GM18511 (cell line): ENCODE results near the gene FN1.

Experiments
- ATAC-seq: cut with Tn5 transposase; IDR thresholded peaks from one replicate; pipeline ENCODE4 v1.9.1; 2021; ENCODE audit warnings: mild to moderate bottlenecking, moderate library complexity; ENCODE audit not compliant: unreplicated experiment

The FN1 gene

GRCh38 chr2:215390550-215390913 is 45.3 kb downstream of the FN1 start:
- no peak for ATAC-seq

- ATAC-seq = no peak
Observed at GRCh38 chr2:215388002-215388728, 47.7 kb downstream of the FN1 start.

GRCh38 chr2:215386566-215386965 is 49.3 kb downstream of the FN1 start:
- ATAC-seq = no peak

GRCh38 chr2:215384710-215385109 is 51.2 kb downstream of the FN1 start:
- ATAC-seq = no peak

GRCh38 chr2:215383652-215384279 is 52.1 kb downstream of the FN1 start:
- no peak for ATAC-seq

DNA sequence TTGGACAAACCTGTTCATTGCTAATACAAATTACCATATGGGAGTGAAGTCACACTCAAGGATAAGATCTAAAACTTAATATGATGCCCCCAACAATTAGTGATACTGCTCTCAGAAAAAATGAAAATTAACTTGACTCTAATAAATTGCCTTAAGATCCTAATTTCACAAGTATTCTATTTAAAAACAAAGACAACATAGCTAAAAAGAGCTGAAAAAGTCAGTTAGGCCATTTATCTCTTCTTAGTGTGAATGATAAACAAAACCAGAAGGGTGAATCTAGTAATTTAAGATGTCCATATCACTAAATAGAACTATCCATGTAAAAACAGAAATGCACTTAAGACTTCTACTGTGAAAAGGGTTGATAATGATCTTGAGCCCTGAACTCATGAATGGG is 53.4 kb downstream of the FN1 start:
- ATAC-seq = no peak

DNA sequence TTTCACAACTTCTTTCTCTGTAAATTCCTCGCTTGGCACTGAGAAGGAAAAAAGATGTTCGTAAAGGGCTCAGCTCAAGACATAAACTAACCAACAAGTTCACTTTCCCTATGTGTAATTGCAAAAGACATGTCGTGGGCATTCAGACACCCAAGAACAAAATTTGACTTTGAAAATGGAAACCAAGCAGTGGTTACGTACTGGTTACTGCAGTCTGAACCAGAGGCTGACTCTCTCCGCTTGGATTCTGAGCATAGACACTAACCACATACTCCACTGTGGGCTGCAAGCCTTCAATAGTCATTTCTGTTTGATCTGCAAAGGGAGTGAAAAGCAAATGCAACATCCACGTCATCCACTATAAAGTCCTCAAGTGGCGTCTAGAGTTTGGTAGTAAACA is 53.9 kb downstream of the FN1 start:
- no peak for ATAC-seq

DNA sequence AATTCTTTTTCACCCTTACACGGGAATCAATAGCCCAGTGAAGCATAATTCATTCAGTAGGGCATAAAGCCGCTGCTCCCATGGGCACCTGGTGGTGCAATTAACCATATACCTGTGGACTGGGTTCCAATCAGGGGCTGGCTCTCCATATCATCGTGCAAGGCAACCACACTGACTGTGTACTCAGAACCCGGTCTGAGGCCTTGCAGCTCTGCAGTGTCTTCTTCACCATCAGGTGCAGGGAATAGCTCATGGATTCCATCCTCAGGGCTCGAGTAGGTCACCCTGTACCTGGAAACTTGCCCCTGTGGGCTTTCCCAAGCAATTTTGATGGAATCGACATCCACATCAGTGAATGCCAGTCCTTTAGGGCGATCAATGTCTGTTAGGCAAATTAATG is 55.2 kb downstream of the FN1 start:
- no peak for ATAC-seq

- no peak for ATAC-seq
Observed at GRCh38 chr2:215379948-215380347, 55.9 kb downstream of the FN1 start.

- ATAC-seq = no peak
Observed at GRCh38 chr2:215379039-215379438, 56.8 kb downstream of the FN1 start.

DNA sequence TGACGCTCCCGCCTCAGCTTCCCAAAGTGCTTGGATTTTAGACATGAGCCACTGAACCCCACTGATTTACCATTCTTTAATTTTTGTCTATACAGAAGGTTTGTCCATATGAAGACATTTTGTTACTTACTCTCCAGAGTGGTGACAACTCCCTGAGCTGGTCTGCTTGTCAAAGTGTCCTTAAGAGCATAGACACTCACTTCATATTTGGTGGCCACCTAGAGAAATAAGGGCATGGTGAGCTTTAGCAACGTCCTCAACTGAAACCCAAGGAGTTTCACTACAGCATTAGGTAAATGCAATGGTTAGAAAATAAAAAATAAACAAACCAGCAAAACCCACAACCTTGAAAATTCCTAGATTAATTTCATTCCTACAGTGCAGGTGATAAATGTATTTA is 57.8 kb downstream of the FN1 start:
- ATAC-seq = no peak

GRCh38 chr2:215377283-215377682 is 58.6 kb downstream of the FN1 start:
- ATAC-seq = no peak

GRCh38 chr2:215376103-215376780 is 59.6 kb downstream of the FN1 start:
- ATAC-seq = no peak

DNA sequence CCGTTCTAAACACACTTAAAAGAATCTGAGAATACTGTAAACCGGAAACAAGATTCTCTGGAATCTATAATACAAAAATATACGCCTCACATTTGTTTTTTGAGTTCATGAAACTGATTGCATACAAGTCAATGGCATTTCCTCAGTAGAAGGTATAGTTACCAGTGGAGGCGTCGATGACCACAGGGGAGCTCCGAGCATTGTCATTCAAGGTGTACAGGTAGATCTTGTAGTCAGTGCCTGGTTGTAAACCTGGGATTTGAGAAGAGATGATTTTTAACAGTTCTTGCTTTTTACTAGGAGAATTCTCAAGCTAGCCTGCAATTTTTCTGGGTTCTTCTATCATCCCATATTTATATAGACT is 60.4 kb downstream of the FN1 start:
- no peak for ATAC-seq

GRCh38 chr2:215374642-215375466 is 61.0 kb downstream of the FN1 start:
- no peak for ATAC-seq

GRCh38 chr2:215374002-215374401 is 61.9 kb downstream of the FN1 start:
- no peak for ATAC-seq

DNA sequence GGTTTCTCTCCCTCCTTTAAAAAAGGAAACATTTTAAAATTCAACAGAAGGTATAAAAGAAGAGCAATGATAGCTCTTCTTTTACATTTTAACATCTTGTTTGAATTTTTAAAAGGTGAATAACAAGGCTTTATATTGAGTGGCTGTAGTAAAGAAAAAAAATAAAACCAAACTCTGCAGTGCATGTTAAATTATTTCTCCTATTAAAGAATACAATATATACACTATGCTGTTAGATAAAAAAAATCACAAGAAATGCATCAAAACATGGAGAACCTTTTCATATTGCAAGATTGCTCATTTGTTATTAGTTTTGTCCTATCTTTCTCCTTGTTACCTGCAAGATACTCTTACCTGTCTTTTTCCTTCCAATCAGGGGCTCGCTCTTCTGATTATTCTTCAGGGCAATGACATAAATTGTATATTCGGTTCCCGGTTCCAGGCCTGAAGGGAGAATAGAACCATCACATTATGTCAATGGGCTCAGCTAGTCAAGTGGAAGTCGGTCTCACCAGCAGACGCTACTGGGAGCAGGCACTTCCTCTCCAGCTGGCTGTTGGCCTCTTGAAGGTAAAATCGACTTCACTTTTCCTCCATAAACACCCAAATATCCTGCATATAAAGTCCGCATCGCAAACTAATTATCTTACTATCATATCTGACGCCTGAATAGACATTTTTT is 62.8 kb downstream of the FN1 start:
- ATAC-seq = no peak

GRCh38 chr2:215371915-215372897 is 63.7 kb downstream of the FN1 start:
- ATAC-seq = no peak

DNA sequence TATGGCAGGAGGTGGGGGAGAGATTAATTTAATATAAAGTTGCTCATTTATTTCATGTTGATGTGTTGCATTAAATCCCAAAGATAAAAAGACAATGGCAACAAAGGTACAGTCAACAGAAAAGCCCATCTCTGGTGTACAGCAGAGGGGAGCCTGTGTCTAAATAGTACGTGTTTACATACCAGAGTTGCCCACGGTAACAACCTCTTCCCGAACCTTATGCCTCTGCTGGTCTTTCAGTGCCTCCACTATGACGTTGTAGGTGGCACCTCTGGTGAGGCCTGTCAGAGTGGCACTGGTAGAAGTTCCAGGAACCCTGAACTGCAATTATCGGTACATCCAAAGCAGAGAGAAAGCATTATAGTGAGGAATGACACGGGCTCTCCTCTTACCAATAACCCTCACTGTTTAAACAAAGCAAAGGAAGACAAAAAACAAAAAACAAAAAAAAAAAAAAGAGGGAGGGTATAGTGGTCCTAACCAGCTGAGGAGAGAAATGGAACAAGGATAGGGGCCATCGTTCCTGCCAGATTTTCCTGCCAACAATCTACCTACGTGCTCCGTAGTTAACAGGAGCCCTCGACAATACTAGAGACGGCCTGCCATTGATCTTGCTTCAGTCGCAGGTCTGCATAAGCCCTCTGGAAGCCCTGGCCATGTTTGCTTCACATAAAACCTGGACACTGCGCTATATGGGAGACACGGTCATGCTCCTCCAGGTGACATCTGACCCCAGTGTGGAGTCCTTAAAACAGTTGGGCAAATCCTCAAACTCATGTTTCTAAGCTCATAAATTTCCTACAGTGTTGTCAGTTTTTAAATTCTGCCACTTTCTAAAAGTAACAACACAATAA is 65.5 kb downstream of the FN1 start:
- ATAC-seq = no peak
